H1 (cell line): ENCODE measurements around the gene QPCT. TPM values are rescaled to one million over a fixed set of nuclear protein-coding genes. Genes with fewer than 3 reads are reported as not detected.

Experiments
- CTCF ChIA-PET: fragments of 300-600 bp; sonication (Branson Sonifier 250); formaldehyde crosslinking; loops from one replicate; lab custom pipeline; 2021; ENCODE audit not compliant: partially characterized antibody; lab: Charles Lee
- POLR2A ChIA-PET: fragments of 300-600 bp; sonication (Branson Sonifier 250); formaldehyde crosslinking; loops from one replicate; lab custom pipeline; 2021; ENCODE audit warnings: inconsistent platforms; ENCODE audit not compliant: partially characterized antibody; lab: Charles Lee
- DNase-seq, 2 experiments: peaks; one replicate each; pipeline versions ENCODE4 v3.0.0 to v3.0.0-alpha.2; 2010 to 2022; ENCODE audit warnings: low spot score in 2 of 2, low read depth in 1 of 2, mixed read lengths in 1 of 2
- FAIRE-seq: peaks from 2 replicates; lab custom pipeline; 2011; peaks lifted over from hg19 to GRCh38; lab: Jason Lieb, UNC
- H2AFZ ChIP-seq: 2 replicates; pipeline ENCODE4 v1.8.1; 2012; ENCODE audit warnings: low read length, inconsistent platforms
- H2AK5ac ChIP-seq: 2 replicates; pipeline ENCODE4 v1.6.1; 2013; ENCODE audit warnings: low read depth, low read length
- H2BK120ac ChIP-seq: replicated peaks from 2 replicates; pipeline ENCODE3; 2013; ENCODE audit warnings: low read depth, low read length, inconsistent platforms
- H2BK12ac ChIP-seq: 2 replicates; pipeline ENCODE4 v1.6.1; 2013; ENCODE audit warnings: low read depth, low read length
- H2BK15ac ChIP-seq: 2 replicates; pipeline ENCODE4 v1.6.1; 2013; ENCODE audit warnings: low read length
- H2BK20ac ChIP-seq: 2 replicates; pipeline ENCODE4 v1.6.1; 2013; ENCODE audit warnings: low read length
- H2BK5ac ChIP-seq: 2 replicates; pipeline ENCODE4 v1.6.1; 2013; ENCODE audit warnings: low read depth, low read length
- H3K14ac ChIP-seq: 2 replicates; pipeline ENCODE4 v1.6.1; 2013; ENCODE audit warnings: inconsistent platforms; ENCODE audit not compliant: insufficient read length
- H3K18ac ChIP-seq: 2 replicates; pipeline ENCODE4 v1.6.1; 2013; ENCODE audit warnings: low read length; ENCODE audit errors: extremely low read depth
- H3K23ac ChIP-seq: 2 replicates; pipeline ENCODE4 v1.6.1; 2013; ENCODE audit warnings: inconsistent platforms; ENCODE audit not compliant: insufficient read length
- H3K23me2 ChIP-seq: 2 replicates; pipeline ENCODE4 v1.6.1; 2013; ENCODE audit warnings: low read depth, low read length
- H3K27ac ChIP-seq: 2 replicates; pipeline ENCODE4 v1.6.1; 2011; ENCODE audit warnings: low read depth, low read length, inconsistent platforms
- H3K27me3 ChIP-seq, 4 experiments: replicated peaks in 1 of 4; 1 replicate in 1 of 4; 2 replicates in 3 of 4; pipeline versions ENCODE4 v1.6.1 to v1.8.1; 2011 to 2013; ENCODE audit warnings: low read length in 3 of 4, mild to moderate bottlenecking in 3 of 4, inconsistent platforms in 2 of 4, mixed read lengths in 2 of 4, moderate library complexity in 1 of 4; ENCODE audit not compliant: control insufficient read depth in 3 of 4, insufficient read depth in 3 of 4; ENCODE audit errors: extremely low read depth in 1 of 4
- H3K36me3 ChIP-seq, 4 experiments: 2 replicates each; pipeline versions ENCODE4 v1.6.1 to v1.8.1; 2011 to 2013; ENCODE audit warnings: mild to moderate bottlenecking in 4 of 4, low read length in 3 of 4, moderate library complexity in 2 of 4, control low read depth in 1 of 4, inconsistent platforms in 1 of 4; ENCODE audit not compliant: insufficient read depth in 4 of 4, control insufficient read depth in 2 of 4
- H3K4ac ChIP-seq: replicated peaks from 2 replicates; pipeline ENCODE3; 2013; ENCODE audit warnings: low read length, low read depth, mixed read lengths, inconsistent platforms; ENCODE audit not compliant: insufficient read length
- H3K4me1 ChIP-seq, 4 experiments: replicated peaks in 1 of 4; 1 replicate in 1 of 4; 2 replicates in 3 of 4; pipeline versions ENCODE4 v1.6.1 to v1.8.1; 2011 to 2013; ENCODE audit warnings: low read length in 3 of 4, inconsistent platforms in 2 of 4, mixed read lengths in 1 of 4; ENCODE audit not compliant: insufficient read depth in 4 of 4, control insufficient read depth in 3 of 4
- H3K4me2 ChIP-seq, 2 experiments: 2 replicates each; pipeline versions ENCODE4 v1.6.1 to v1.8.1; 2011 to 2013; ENCODE audit warnings: low read depth in 2 of 2, low read length in 2 of 2, control low read depth in 1 of 2, inconsistent platforms in 1 of 2, mild to moderate bottlenecking in 1 of 2; ENCODE audit not compliant: insufficient read depth in 1 of 2
- H3K4me3 ChIP-seq, 4 experiments: fragments of 200-600, 300-600 bp in 1 of 4; sonication (generic), shearing (Covaris generic), sonication (Bioruptor Twin) in 1 of 4; 2 replicates each; pipeline versions ENCODE4 v1.5.1 to v1.8.1; 2011 to 2016; ENCODE audit warnings: low read length in 4 of 4, low read depth in 3 of 4, control low read depth in 2 of 4, inconsistent platforms in 2 of 4, mild to moderate bottlenecking in 2 of 4, mixed read lengths in 1 of 4, moderate library complexity in 1 of 4; ENCODE audit not compliant: insufficient read depth in 2 of 4; ENCODE audit errors: extremely low read depth in 1 of 4
- H3K56ac ChIP-seq: replicated peaks from 2 replicates; pipeline ENCODE3; 2013; ENCODE audit warnings: low read depth, mild to moderate bottlenecking, mixed read lengths, low read length, inconsistent platforms; ENCODE audit not compliant: insufficient read length
- H3K79me1 ChIP-seq: 2 replicates; pipeline ENCODE4 v1.6.1; 2013; ENCODE audit warnings: low read depth, low read length, control low read depth
- H3K79me2 ChIP-seq, 2 experiments: 2 replicates each; pipeline versions ENCODE4 v1.6.1 to v1.8.1; 2012 to 2013; ENCODE audit warnings: low read length in 2 of 2, mild to moderate bottlenecking in 2 of 2, inconsistent platforms in 1 of 2; ENCODE audit not compliant: insufficient read depth in 2 of 2, control insufficient read depth in 1 of 2
- H3K9ac ChIP-seq, 4 experiments: replicated peaks in 1 of 4; 1 replicate in 1 of 4; 2 replicates in 3 of 4; pipeline versions ENCODE4 v1.6.1 to v1.8.1; 2011 to 2013; ENCODE audit warnings: low read depth in 3 of 4, low read length in 3 of 4, control low read depth in 2 of 4, mild to moderate bottlenecking in 2 of 4, moderate library complexity in 2 of 4, inconsistent platforms in 1 of 4; ENCODE audit errors: extremely low read depth in 1 of 4
- H3K9me3 ChIP-seq, 2 experiments: 2 replicates each; pipeline versions ENCODE4 v1.6.1 to v1.8.1; 2012 to 2013; ENCODE audit warnings: mild to moderate bottlenecking in 2 of 2, moderate library complexity in 2 of 2, control low read depth in 1 of 2, inconsistent platforms in 1 of 2, low read depth in 1 of 2, low read length in 1 of 2, mixed read lengths in 1 of 2; ENCODE audit not compliant: insufficient read depth in 2 of 2
- H4K20me1 ChIP-seq, 2 experiments: replicated peaks in 1 of 2; 2 replicates each; pipeline versions ENCODE3 to v1.8.1; 2011 to 2013; ENCODE audit warnings: inconsistent platforms in 2 of 2, low read length in 2 of 2, mild to moderate bottlenecking in 1 of 2; ENCODE audit not compliant: insufficient read depth in 2 of 2, control insufficient read depth in 1 of 2
- H4K5ac ChIP-seq: 2 replicates; pipeline ENCODE4 v1.6.1; 2013; ENCODE audit warnings: low read length, low read depth, mixed read lengths, inconsistent platforms; ENCODE audit not compliant: insufficient read length
- H4K8ac ChIP-seq: 2 replicates; pipeline ENCODE4 v1.8.0; 2013; ENCODE audit warnings: mild to moderate bottlenecking, moderate library complexity, low read length, inconsistent platforms; ENCODE audit not compliant: insufficient read depth; ENCODE audit errors: extremely low read depth
- H4K91ac ChIP-seq: replicated peaks from 2 replicates; pipeline ENCODE3; 2013; ENCODE audit warnings: low read length, mixed read lengths, inconsistent platforms; ENCODE audit not compliant: insufficient read length
- BACH1 ChIP-seq: IDR thresholded peaks from 2 replicates; pipeline ENCODE4 v1.6.1; 2012; ENCODE audit warnings: low read length, improper control_type of control experiment
- CHD1 ChIP-seq: IDR thresholded peaks from 2 replicates; pipeline ENCODE4 v1.6.1; 2012; ENCODE audit warnings: low read depth, low read length, improper control_type of control experiment
- CHD2 ChIP-seq: IDR thresholded peaks from 2 replicates; pipeline ENCODE4 v1.6.1; 2012; ENCODE audit warnings: low read length, improper control_type of control experiment
- EP300 ChIP-seq, 2 experiments: IDR thresholded peaks; 1 replicate in 1 of 2; 2 replicates in 1 of 2; pipeline ENCODE4 v1.6.1; 2011 to 2012; ENCODE audit warnings: low read depth in 2 of 2, low read length in 2 of 2, mild to moderate bottlenecking in 2 of 2, borderline replicate concordance in 1 of 2, inconsistent platforms in 1 of 2, moderate library complexity in 1 of 2
- EZH2 ChIP-seq: fragments of 200-600 bp; sonication (generic); IDR thresholded peaks from 2 replicates; pipeline ENCODE4 v1.7.1; 2012; ENCODE audit warnings: low read depth, mild to moderate bottlenecking, moderate library complexity, low read length, inconsistent platforms; ENCODE audit not compliant: severe bottlenecking
- JUN ChIP-seq: IDR thresholded peaks from 2 replicates; pipeline ENCODE4 v1.6.1; 2011; ENCODE audit warnings: low read depth, mild to moderate bottlenecking, improper control_type of control experiment, low read length
- NRF1 ChIP-seq: IDR thresholded peaks from 2 replicates; pipeline ENCODE4 v1.6.1; 2011; ENCODE audit warnings: mild to moderate bottlenecking, low read depth, low read length, improper control_type of control experiment
- POLR2A ChIP-seq, 2 experiments: IDR thresholded peaks; 1 replicate in 1 of 2; 2 replicates in 1 of 2; pipeline ENCODE4 v1.6.1; 2011; ENCODE audit warnings: low read depth in 2 of 2, low read length in 2 of 2, mild to moderate bottlenecking in 2 of 2; ENCODE audit errors: control extremely low read depth in 1 of 2
- RBBP5 ChIP-seq: IDR thresholded peaks from 2 replicates; pipeline ENCODE4 v1.7.1; 2012; ENCODE audit warnings: low read depth, mild to moderate bottlenecking, inconsistent platforms, low read length, moderate library complexity, borderline replicate concordance
- RFX5 ChIP-seq: IDR thresholded peaks from 2 replicates; pipeline ENCODE4 v1.6.1; 2011; ENCODE audit warnings: low read depth, low read length, improper control_type of control experiment, borderline replicate concordance
- SP1 ChIP-seq: IDR thresholded peaks from 2 replicates; pipeline ENCODE4 v1.6.1; 2011; ENCODE audit warnings: low read depth, low read length
- SUZ12 ChIP-seq: fragments of 200-600 bp; sonication (generic); IDR thresholded peaks from 2 replicates; pipeline ENCODE4 v1.6.1; 2012; ENCODE audit warnings: mild to moderate bottlenecking, inconsistent platforms, low read length, moderate library complexity, mixed read lengths
- WGBS, 2 experiments: shearing (Covaris generic) in 1 of 2; methylation state at CpG; one replicate each; pipeline versions ENCODE4 v1.1.6 to v1.1.7; 2013 to 2015; ENCODE audit warnings: low lambda C conversion rate in 2 of 2, mixed read lengths in 2 of 2, inconsistent platforms in 1 of 2, low coverage in 1 of 2, missing lambda C conversion rate in 1 of 2; ENCODE audit not compliant: insufficient replicate concordance in 2 of 2, insufficient coverage in 1 of 2, insufficient read length in 1 of 2; ENCODE audit errors: extremely low coverage in 1 of 2, missing lambda C conversion rate in 1 of 2; 5-methylcytosine and 5-hydroxymethylcytosine counted together
- polyA plus RNA-seq, 7 experiments: library from polyadenylated mRNA; depleted of rRNA in 3 of 7; stranded (reverse) in 5 of 7; unstranded in 2 of 7; fragments of >200 nt in 5 of 7; fragments of 200-250 nt in 2 of 7; gene quantifications; 1 replicate in 5 of 7; 2 replicates in 1 of 7; 4 replicates in 1 of 7; pipeline versions ENCODE4 v1.2.1 to v1.2.3, GENCODE V29; 2011 to 2013; ENCODE audit warnings: missing spikeins in 2 of 7, mixed read lengths in 2 of 7
- total RNA-seq: library from RNA; stranded (reverse); fragmentation: NEBNext Ultra II Directional; extraction: Animal tissue kit (Norgen Biotek cat#: 25700); gene quantifications from 2 replicates; pipeline ENCODE4 v1.2.1, GENCODE V29; 2021
- TF ChIP-seq, protein P1 (sequence below): IDR thresholded peaks from 2 replicates; pipeline ENCODE4 v1.6.1; 2011; ENCODE audit warnings: low read length, improper control_type of control experiment
- TF ChIP-seq, protein P2 (sequence below): IDR thresholded peaks from 2 replicates; pipeline ENCODE4 v1.6.1; 2012; ENCODE audit warnings: inconsistent platforms

The QPCT gene
- total and polyA plus RNA-seq, 2 of the 8 experiments (the other 6 are each of a cell fraction or from before 2014, with no cell fraction given), result 4.0 to 4.3 TPM

DNA sequence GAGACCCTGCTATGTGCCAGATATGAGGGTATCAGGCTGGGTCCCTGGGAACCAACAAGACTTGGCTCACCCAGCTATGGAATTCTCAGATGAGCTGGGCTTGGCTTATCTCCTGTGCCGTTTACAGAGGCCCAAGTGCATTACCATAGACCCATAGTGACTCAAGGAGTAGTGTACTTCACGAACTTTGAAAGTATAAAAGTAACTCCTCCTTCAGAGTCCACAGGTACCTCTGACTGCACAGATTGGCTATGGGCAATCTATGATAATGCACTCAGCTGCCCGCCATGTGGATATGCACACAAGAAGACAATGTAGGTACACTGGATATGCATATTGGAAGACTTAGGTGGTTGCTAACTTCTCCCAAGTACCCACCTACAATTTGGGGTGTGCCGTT, 78.4 kb downstream of the QPCT start:
- Histone ChIP-seq H4K91ac (no peak overlapping the region), H3K4me1 (no peaks in the 10 kb centered on the region), H2BK5ac (no peak overlapping the region), H3K36me3 (no peaks in the 10 kb centered on the region), H3K79me1 (no peaks in the 10 kb centered on the region), H3K4me3 (no peak overlapping the region), H2BK120ac (no peak overlapping the region), H3K9ac (no peak overlapping the region), H4K20me1 (no peaks in the 10 kb centered on the region), H3K27ac (no peak overlapping the region), H2BK15ac (no peak overlapping the region), H3K14ac (no peak overlapping the region), H3K23me2 (no peaks in the 10 kb centered on the region), H3K18ac (no peak overlapping the region), H3K4ac (no peak overlapping the region), H3K4me2 (no peak overlapping the region), H4K5ac (no peak overlapping the region), H3K23ac (no peak overlapping the region), H3K56ac (no peak overlapping the region), H3K27me3 (no peaks in the 10 kb centered on the region; a peak in 1 of 7 replicates), H4K8ac (no peak overlapping the region), H2AK5ac (no peak overlapping the region), H2AFZ (no peak overlapping the region), H3K79me2 (no peaks in the 10 kb centered on the region), H2BK20ac (no peak overlapping the region), H2BK12ac (no peak overlapping the region), H3K9me3 (no peaks in the 10 kb centered on the region)
- ChIA-PET POLR2A (no interaction called here), CTCF (interaction anchor here (0.7 to 2.7 kb wide), 9 partner anchors 8 to 455 kb away, joined by 3 to 8 read pairs (median 3); no protein-coding TSS in a partner anchor)
- WGBS, 2 experiments, result 89% methylated on average over 4 of the region's 4 CpGs; no CpG with 5 or more reads in 1 of the 2 experiments
- DNase-seq, result no peak
- FAIRE-seq, result no peak
- TF ChIP-seq EZH2, result no peak
- no peak for TF ChIP-seq BACH1
- no peak for TF ChIP-seq SP1
- TF ChIP-seq, protein P1, sequence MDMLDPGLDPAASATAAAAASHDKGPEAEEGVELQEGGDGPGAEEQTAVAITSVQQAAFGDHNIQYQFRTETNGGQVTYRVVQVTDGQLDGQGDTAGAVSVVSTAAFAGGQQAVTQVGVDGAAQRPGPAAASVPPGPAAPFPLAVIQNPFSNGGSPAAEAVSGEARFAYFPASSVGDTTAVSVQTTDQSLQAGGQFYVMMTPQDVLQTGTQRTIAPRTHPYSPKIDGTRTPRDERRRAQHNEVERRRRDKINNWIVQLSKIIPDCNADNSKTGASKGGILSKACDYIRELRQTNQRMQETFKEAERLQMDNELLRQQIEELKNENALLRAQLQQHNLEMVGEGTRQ, result no peak
- no peak for TF ChIP-seq JUN
- TF ChIP-seq, protein P2, sequence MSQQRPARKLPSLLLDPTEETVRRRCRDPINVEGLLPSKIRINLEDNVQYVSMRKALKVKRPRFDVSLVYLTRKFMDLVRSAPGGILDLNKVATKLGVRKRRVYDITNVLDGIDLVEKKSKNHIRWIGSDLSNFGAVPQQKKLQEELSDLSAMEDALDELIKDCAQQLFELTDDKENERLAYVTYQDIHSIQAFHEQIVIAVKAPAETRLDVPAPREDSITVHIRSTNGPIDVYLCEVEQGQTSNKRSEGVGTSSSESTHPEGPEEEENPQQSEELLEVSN, result no peak
- TF ChIP-seq RFX5, result no peak
- no peak for TF ChIP-seq SUZ12
- no peak for TF ChIP-seq RBBP5
- TF ChIP-seq CHD1, result no peak
- TF ChIP-seq POLR2A (IDR thresholded peaks at IDR 0.05; ENCODE audit: control extremely low read depth in 1 of 2, low read depth in 2 of 2, low read length in 2 of 2), result no peak
- TF ChIP-seq CHD2, result no peak
- TF ChIP-seq NRF1, result no peak
- no peak for TF ChIP-seq EP300 (IDR thresholded peaks at IDR 0.05; ENCODE audit: borderline replicate concordance in 1 of 2, low read depth in 2 of 2, low read length in 2 of 2)
